Colonic mucosa (tissue), 4 donors: ENCODE data around the gene NAALADL1. TPM values are rescaled to one million over a fixed set of nuclear protein-coding genes. Genes with fewer than 3 reads are reported as not detected.

ENCODE experiments used
- DNase-seq: peaks from one replicate; pipeline ENCODE4 v3.0.0-alpha.2; 2020
- H3K27ac ChIP-seq: fragments of 200-600 bp; one replicate; pipeline ENCODE4 v1.8.0; 2021
- H3K27me3 ChIP-seq: fragments of 200-600 bp; one replicate; pipeline ENCODE4 v1.8.0; 2021
- H3K36me3 ChIP-seq: fragments of 200-600 bp; one replicate; pipeline ENCODE4 v1.8.0; 2021
- H3K4me1 ChIP-seq: fragments of 200-600 bp; one replicate; pipeline ENCODE4 v1.8.0; 2021; ENCODE audit warnings: mild to moderate bottlenecking
- H3K4me3 ChIP-seq: fragments of 200-600 bp; one replicate; pipeline ENCODE4 v1.8.0; 2021
- H3K9ac ChIP-seq, 2 donors: one replicate each; pipeline ENCODE4 v1.7.0; 2013; ENCODE audit warnings: control low read depth in 2 of 2, low read depth in 2 of 2, low read length in 2 of 2
- H3K9me3 ChIP-seq: fragments of 200-600 bp; one replicate; pipeline ENCODE4 v1.8.0; 2021
- CTCF ChIP-seq: fragments of 200-600 bp; IDR thresholded peaks from one replicate; pipeline ENCODE4 v1.8.0; 2022; ENCODE audit warnings: antibody characterized with exemption, mild to moderate bottlenecking
- intact Hi-C: fragments of 100-400 bp; cut with DNase I; formaldehyde crosslinking; loops from one replicate; pipeline ENCODE4 v1.14.1; 2022
- total RNA-seq, 2 donors: library from RNA; stranded (reverse); fragmentation: NEBNext Ultra II Directional in 1 of 2; extraction: Animal tissue kit (Norgen Biotek cat#: 25700) in 1 of 2; gene quantifications; one replicate each; pipeline ENCODE4 v1.2.1, GENCODE V29; 2021
- donor health status: healthy.
- donor health status: DM: no; HTN: no; CAD: no.
- donor health status: DM: no; HTN: no; CAD: no.

The NAALADL1 gene
- total RNA-seq, 2 donors from 2014 or later = 10.5 to 30.8 TPM

GRCh38 chr11:65047581-65048422 lies 10.6 kb downstream of the NAALADL1 start:
- Histone ChIP-seq H3K4me1 (no peaks in the 10 kb centered on the region), H3K9ac (peak overlapping the region; percentile 34 to 40), H3K9me3 (no peaks in the 10 kb centered on the region), H3K4me3 (peak overlapping the region; percentile 34), H3K27ac (no peak overlapping the region), H3K36me3 (no peaks in the 10 kb centered on the region), H3K27me3 (no peaks in the 10 kb centered on the region)
- TF ChIP-seq CTCF = no peak
- DNase-seq = peak; percentile 40
- intact Hi-C loops = no loop called here

GRCh38 chr11:65045728-65046127 lies 12.6 kb downstream of the NAALADL1 start:
- intact Hi-C loops = no loop called here
- DNase-seq = no peak
- Histone ChIP-seq H3K4me3 (no peak overlapping the region), H3K36me3 (no peaks in the 10 kb centered on the region), H3K27ac (no peak overlapping the region), H3K9ac (no peak overlapping the region), H3K4me1 (peaks cover 4% of the 10 kb centered on the region), H3K27me3 (no peaks in the 10 kb centered on the region), H3K9me3 (no peaks in the 10 kb centered on the region)
- no peak for TF ChIP-seq CTCF

- Histone ChIP-seq H3K4me1 (peaks cover 4% of the 10 kb centered on the region), H3K4me3 (no peak overlapping the region), H3K9me3 (no peaks in the 10 kb centered on the region), H3K9ac (peak overlapping the region in 1 of 2 donors; percentile 26), H3K27ac (no peak overlapping the region), H3K36me3 (no peaks in the 10 kb centered on the region), H3K27me3 (no peaks in the 10 kb centered on the region)
- TF ChIP-seq CTCF = no peak
- no peak for DNase-seq
- intact Hi-C loops = no loop called here
Observed at GRCh38 chr11:65045061-65045460, 13.3 kb downstream of the NAALADL1 start.

GRCh38 chr11:65043881-65044501 lies 14.4 kb downstream of the NAALADL1 start:
- no peak for TF ChIP-seq CTCF
- Histone ChIP-seq H3K4me1 (peaks cover 4% of the 10 kb centered on the region), H3K27ac (no peak overlapping the region), H3K36me3 (no peaks in the 10 kb centered on the region), H3K9ac (no peak overlapping the region), H3K9me3 (no peaks in the 10 kb centered on the region), H3K4me3 (no peak overlapping the region), H3K27me3 (no peaks in the 10 kb centered on the region)
- intact Hi-C loops = no loop called here
- peak; percentile 40 for DNase-seq

- TF ChIP-seq CTCF = no peak
- intact Hi-C loops = no loop called here
- Histone ChIP-seq H3K9ac (no peak overlapping the region), H3K4me3 (no peak overlapping the region), H3K4me1 (peaks cover 4% of the 10 kb centered on the region), H3K27me3 (no peaks in the 10 kb centered on the region), H3K9me3 (no peaks in the 10 kb centered on the region), H3K27ac (no peak overlapping the region), H3K36me3 (no peaks in the 10 kb centered on the region)
- DNase-seq = no peak
Observed at GRCh38 chr11:65042891-65043290, 15.5 kb downstream of the NAALADL1 start.
